HepG2 (cell line): ENCODE data around the gene CSHL1. TPM values are rescaled to one million over a fixed set of nuclear protein-coding genes. Genes with fewer than 3 reads are reported as not detected.
A peak's percentile ranks its signal among the peaks of the same experiment; 100 is the strongest.

Source experiments
- DMTF1 ChIP-seq: sonication (generic); formaldehyde crosslinking; IDR thresholded peaks from 2 replicates; pipeline ENCODE4 v1.4.0; 2020; ENCODE audit warnings: mild to moderate bottlenecking, missing genetic modification reagents
- PATZ1 ChIP-seq: sonication (generic); formaldehyde crosslinking; IDR thresholded peaks from 2 replicates; pipeline ENCODE4 v1.4.0; 2020; ENCODE audit warnings: missing genetic modification reagents
- SIX1 ChIP-seq: sonication (generic); formaldehyde crosslinking; IDR thresholded peaks from 2 replicates; pipeline ENCODE4 v1.4.0; 2020; ENCODE audit warnings: missing genetic modification reagents, borderline replicate concordance
- SMC3 ChIP-seq: IDR thresholded peaks from 2 replicates; pipeline ENCODE4 v1.6.1; 2011; ENCODE audit warnings: low read length, improper control_type of control experiment
- SP4 ChIP-seq: sonication (generic); formaldehyde crosslinking; IDR thresholded peaks from 2 replicates; pipeline ENCODE4 v1.8.1; 2023; ENCODE audit warnings: mild to moderate bottlenecking, missing genetic modification reagents
- ZBTB1 ChIP-seq: sonication (generic); formaldehyde crosslinking; IDR thresholded peaks from 2 replicates; pipeline ENCODE4 v1.4.0; 2020; ENCODE audit warnings: missing genetic modification reagents, borderline replicate concordance
- ZNF704 ChIP-seq: sonication (generic); formaldehyde crosslinking; IDR thresholded peaks from 2 replicates; pipeline ENCODE4 v1.8.1; 2023; ENCODE audit warnings: mild to moderate bottlenecking, inconsistent platforms, moderate library complexity, missing genetic modification reagents, borderline replicate concordance
- polyA plus RNA-seq, 8 experiments: library from polyadenylated mRNA; depleted of rRNA in 3 of 8; stranded (reverse) in 7 of 8; unstranded in 1 of 8; fragments of >200 nt; fragmentation: Illumina TruSeq in 4 of 8; extraction: Trizol in 4 of 8; gene quantifications; 2 replicates each; pipeline versions ENCODE4 v1.2.1 to v1.2.3, GENCODE V29; 2011 to 2016; ENCODE audit warnings: low read depth in 4 of 8, missing spikeins in 1 of 8, mixed read lengths in 1 of 8; ENCODE audit not compliant: insufficient read depth in 1 of 8
- total RNA-seq, 5 experiments: library from RNA; depleted of rRNA; stranded (reverse); fragments of >200 nt; fragmentation: Illumina TruSeq; extraction: Trizol; gene quantifications; 2 replicates each; pipeline ENCODE4 v1.2.3, GENCODE V29; 2016; ENCODE audit warnings: low read depth in 1 of 5

CSHL1 gene
- total and polyA plus RNA-seq, 2 of the 13 experiments (the other 11 are each of a cell fraction or from before 2014, with no cell fraction given) = not detected

GRCh38 chr17:63946440-63947363, 35.6 kb upstream of the CSHL1 start (continued):
- TF ChIP-seq SMC3 (peak; percentile 33), DMTF1 (CRISPR knock-in tag) (peak; percentile 44; the same call in 1 of the 2 replicates), SIX1 (no peak), PATZ1 (CRISPR knock-in tag) (peak; percentile 92), ZBTB1 (CRISPR knock-in tag) (no peak), SP4 (CRISPR knock-in tag) (0 out of 2 replicates have a peak, but pooled peaks have one; percentile 31), ZNF704 (CRISPR knock-in tag) (peak; percentile 44; the same call in 1 of the 2 replicates)
